Colonic mucosa (tissue), 4 donors: ENCODE data around the gene PLB1. TPM values are rescaled to one million over a fixed set of nuclear protein-coding genes. Genes with fewer than 3 reads are reported as not detected.

Source experiments
- DNase-seq: peaks from one replicate; pipeline ENCODE4 v3.0.0-alpha.2; 2020
- H3K27ac ChIP-seq: fragments of 200-600 bp; one replicate; pipeline ENCODE4 v1.8.0; 2021
- H3K27me3 ChIP-seq: fragments of 200-600 bp; one replicate; pipeline ENCODE4 v1.8.0; 2021
- H3K36me3 ChIP-seq: fragments of 200-600 bp; one replicate; pipeline ENCODE4 v1.8.0; 2021
- H3K4me1 ChIP-seq: fragments of 200-600 bp; one replicate; pipeline ENCODE4 v1.8.0; 2021; ENCODE audit warnings: mild to moderate bottlenecking
- H3K4me3 ChIP-seq: fragments of 200-600 bp; one replicate; pipeline ENCODE4 v1.8.0; 2021
- H3K9ac ChIP-seq, 2 donors: one replicate each; pipeline ENCODE4 v1.7.0; 2013; ENCODE audit warnings: control low read depth in 2 of 2, low read depth in 2 of 2, low read length in 2 of 2
- H3K9me3 ChIP-seq: fragments of 200-600 bp; one replicate; pipeline ENCODE4 v1.8.0; 2021
- intact Hi-C: fragments of 100-400 bp; cut with DNase I; formaldehyde crosslinking; loops from one replicate; pipeline ENCODE4 v1.14.1; 2022
- total RNA-seq, 2 donors: library from RNA; stranded (reverse); fragmentation: NEBNext Ultra II Directional in 1 of 2; extraction: Animal tissue kit (Norgen Biotek cat#: 25700) in 1 of 2; gene quantifications; one replicate each; pipeline ENCODE4 v1.2.1, GENCODE V29; 2021
- TF ChIP-seq, protein P1 (sequence below): fragments of 200-600 bp; IDR thresholded peaks from one replicate; pipeline ENCODE4 v1.8.0; 2022; ENCODE audit warnings: antibody characterized with exemption, mild to moderate bottlenecking
- donor health status: healthy.
- donor health status: DM: no; HTN: no; CAD: no.
- donor health status: DM: no; HTN: no; CAD: no.

The PLB1 gene
- total RNA-seq, 2 donors from 2014 or later = 1.3 to 3.0 TPM

DNA sequence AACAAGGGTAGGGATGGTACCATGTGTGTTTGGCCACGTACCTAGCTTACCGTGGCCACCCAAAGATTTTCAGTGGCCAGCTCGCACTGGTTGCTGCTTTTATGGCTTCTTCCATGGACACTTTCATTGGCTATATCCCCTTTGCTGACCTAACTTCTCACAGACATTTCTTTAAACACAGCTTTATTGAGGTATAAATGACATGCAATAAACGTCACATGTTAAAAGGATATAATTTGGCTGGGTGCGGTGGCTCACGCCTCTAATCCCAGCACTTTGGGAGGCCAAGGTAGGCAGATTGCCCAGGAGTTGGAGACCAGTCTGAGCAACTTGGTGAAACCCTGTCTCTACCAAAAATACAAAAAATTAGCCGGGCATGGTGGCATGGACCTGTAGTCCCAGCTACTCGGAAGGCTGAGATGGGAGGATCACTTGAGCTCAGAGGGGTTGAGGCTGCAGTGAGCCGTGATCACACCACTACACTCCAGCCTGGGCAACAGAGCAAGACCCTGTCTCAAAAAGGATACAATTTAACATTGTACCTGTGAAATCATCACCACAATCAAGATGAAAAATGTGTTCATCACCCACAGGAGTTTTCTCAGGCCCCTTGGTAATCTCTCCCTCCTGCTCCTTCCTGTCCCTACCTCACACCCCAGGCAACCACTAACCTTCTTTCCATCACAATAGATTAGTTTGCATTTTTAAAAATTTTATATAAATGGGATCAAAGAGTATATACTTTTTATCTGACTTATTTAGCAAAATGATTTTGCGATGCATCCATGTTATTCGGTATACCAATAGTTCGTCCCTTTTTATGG is 127.9 kb downstream of the PLB1 start:
- intact Hi-C loops = loop anchor here (5.0 kb wide), 1 partner anchor 129 kb away; the partner anchor contains the start of gene PPP1CB
- TF ChIP-seq, protein P1, sequence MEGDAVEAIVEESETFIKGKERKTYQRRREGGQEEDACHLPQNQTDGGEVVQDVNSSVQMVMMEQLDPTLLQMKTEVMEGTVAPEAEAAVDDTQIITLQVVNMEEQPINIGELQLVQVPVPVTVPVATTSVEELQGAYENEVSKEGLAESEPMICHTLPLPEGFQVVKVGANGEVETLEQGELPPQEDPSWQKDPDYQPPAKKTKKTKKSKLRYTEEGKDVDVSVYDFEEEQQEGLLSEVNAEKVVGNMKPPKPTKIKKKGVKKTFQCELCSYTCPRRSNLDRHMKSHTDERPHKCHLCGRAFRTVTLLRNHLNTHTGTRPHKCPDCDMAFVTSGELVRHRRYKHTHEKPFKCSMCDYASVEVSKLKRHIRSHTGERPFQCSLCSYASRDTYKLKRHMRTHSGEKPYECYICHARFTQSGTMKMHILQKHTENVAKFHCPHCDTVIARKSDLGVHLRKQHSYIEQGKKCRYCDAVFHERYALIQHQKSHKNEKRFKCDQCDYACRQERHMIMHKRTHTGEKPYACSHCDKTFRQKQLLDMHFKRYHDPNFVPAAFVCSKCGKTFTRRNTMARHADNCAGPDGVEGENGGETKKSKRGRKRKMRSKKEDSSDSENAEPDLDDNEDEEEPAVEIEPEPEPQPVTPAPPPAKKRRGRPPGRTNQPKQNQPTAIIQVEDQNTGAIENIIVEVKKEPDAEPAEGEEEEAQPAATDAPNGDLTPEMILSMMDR = no peak
- no peaks in the 10 kb centered on the region for H3K9me3 ChIP-seq
- peak; percentile 73 for DNase-seq
- no peak overlapping the region for H3K4me3 ChIP-seq
- no peaks in the 10 kb centered on the region for H3K27me3 ChIP-seq
- peaks cover 26% of the 10 kb centered on the region for H3K4me1 ChIP-seq
- no peaks in the 10 kb centered on the region for H3K36me3 ChIP-seq
- H3K27ac ChIP-seq = peak overlapping the region; percentile 85
- peak overlapping the region in 1 of 2 donors; percentile 74 for H3K9ac ChIP-seq

DNA sequence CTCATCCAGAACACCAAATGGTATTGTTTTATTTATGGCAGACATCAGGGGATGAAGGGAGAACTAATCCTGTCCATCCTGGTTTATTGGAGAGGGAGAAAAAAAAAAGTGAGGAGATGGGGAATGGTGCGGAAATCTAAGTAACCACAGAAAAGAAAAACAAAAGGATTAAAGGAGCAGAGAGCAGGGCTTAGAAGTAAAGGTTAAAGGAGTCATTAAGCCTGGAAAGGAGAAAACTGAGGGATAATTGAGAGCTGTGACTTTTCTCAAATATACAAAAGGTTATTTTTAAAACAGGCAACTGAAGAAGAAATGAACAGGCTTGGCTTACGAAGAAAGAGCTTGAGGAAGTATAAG is 128.6 kb downstream of the PLB1 start:
- Histone ChIP-seq H3K9ac (peak overlapping the region in 1 of 2 donors; percentile 74), H3K4me1 (peaks cover 26% of the 10 kb centered on the region)
- intact Hi-C loops = loop anchor here (5.0 kb wide), 1 partner anchor 128 kb away; the partner anchor contains the start of gene PPP1CB

DNA sequence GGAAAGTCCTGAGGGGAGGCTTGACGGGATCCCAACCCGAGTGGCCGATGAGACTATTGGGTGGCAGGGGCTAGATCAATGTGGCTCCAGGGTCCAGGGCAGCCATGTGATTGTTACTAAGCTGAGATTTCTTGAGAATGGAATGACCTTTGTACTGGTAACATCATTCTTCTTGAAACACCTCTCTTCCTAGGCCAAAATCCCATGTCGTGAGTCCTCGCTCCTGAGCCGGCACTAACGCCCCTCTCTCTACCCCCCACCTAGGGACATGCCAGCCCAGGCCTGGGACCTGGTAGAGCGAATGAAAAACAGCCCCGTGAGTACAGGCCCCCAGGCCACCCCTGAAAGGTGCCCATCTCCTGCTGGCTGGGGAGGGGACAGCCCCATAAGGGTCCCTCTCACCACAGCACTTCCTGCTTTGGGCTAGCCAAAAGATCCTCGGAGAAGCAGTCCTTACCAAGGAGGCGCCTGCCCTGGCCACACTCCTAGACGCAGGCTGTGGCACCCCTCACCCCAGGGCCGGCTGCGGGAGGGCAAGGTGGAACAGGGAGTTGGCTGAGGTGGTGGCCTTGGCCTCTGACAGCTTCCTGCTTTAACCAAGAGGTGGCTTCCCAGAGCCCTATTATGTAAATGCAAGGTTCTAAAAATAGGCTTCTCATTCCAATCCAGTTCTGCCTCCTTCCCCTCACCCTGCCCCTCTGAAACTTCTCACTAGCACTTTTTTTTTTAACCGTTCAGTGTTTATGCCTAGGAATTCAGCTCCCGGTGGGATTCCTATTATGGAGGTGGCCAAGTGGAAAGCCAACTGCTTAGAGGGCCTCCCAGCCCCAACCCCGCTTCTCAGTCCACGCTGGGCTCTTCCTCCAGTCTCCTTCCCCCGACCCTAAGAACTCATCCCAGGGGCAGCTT is 129.2 kb downstream of the PLB1 start:
- Histone ChIP-seq H3K4me3 (no peak overlapping the region), H3K4me1 (peaks cover 26% of the 10 kb centered on the region), H3K27ac (peak overlapping the region; percentile 85), H3K27me3 (no peaks in the 10 kb centered on the region), H3K36me3 (no peaks in the 10 kb centered on the region), H3K9ac (peak overlapping the region; percentile 40 to 74), H3K9me3 (no peaks in the 10 kb centered on the region)
- intact Hi-C loops = loop anchor here (5.0 kb wide), 2 partner anchors 37 to 127 kb away; partner anchors contain the start of gene PPP1CB
- TF ChIP-seq, protein P1 = no peak
- peak; percentile 87 for DNase-seq

More for the DNA sequence above, 128.6 kb downstream of the PLB1 start:
- no peak overlapping the region for H3K4me3 ChIP-seq
- no peaks in the 10 kb centered on the region for H3K27me3 ChIP-seq
- TF ChIP-seq, protein P1 = no peak
- peak overlapping the region; percentile 85 for H3K27ac ChIP-seq
- H3K36me3 ChIP-seq = no peaks in the 10 kb centered on the region
- H3K9me3 ChIP-seq = no peaks in the 10 kb centered on the region
- no peak for DNase-seq

DNA sequence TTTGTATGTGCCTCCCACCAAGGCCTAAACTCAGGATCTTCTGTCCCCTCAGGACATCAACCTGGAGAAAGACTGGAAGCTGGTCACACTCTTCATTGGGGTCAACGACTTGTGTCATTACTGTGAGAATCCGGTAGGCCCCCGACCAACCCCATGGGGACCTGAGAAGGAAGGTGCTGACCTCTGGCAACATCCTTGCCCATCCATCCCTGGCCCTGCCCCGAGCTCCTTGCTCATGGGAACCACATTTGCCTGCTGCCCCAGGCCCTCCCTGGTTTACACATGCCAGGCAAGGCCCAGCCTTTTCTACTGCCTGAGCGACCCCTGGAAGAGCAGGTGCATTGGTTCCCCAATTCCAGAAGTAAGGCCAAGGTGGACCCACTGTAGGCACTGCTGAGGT is 130.5 kb downstream of the PLB1 start:
- TF ChIP-seq, protein P1 = no peak
- intact Hi-C loops = loop anchor here (5.0 kb wide), 1 partner anchor 36 kb away; no protein-coding TSS in a partner anchor
- Histone ChIP-seq H3K27ac (no peak overlapping the region), H3K36me3 (no peaks in the 10 kb centered on the region), H3K9ac (peak overlapping the region in 1 of 2 donors; percentile 38), H3K4me1 (peaks cover 19% of the 10 kb centered on the region), H3K9me3 (no peaks in the 10 kb centered on the region), H3K4me3 (no peak overlapping the region), H3K27me3 (no peaks in the 10 kb centered on the region)
- no peak for DNase-seq

DNA sequence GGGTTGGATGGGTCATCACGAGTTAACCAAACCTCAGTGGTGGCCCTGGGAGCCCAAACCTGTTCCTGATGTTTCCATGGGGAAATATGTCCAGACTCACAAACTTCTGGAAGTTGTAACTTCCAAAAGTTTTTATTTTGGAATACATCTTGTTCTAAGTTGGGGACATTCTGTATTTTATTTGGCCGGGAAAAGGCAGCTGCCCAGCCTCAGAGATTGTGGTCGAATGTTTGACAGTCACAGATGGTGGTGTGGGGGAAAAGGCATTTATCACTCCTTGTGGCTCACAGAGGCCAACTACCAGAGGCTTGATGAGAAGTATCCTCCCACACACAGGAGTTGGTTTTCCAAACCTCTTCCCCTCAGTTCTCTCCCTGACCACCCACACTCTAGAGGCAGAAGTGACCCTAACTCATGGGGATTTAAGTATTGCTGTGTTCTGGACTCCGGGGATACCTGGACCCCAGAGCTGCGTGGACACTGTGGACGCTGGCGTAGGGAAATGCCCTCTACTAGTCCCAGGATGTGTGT is 131.1 kb downstream of the PLB1 start:
- intact Hi-C loops = loop anchor here (5.0 kb wide), 1 partner anchor 35 kb away; no protein-coding TSS in a partner anchor
- TF ChIP-seq, protein P1 = no peak
- peak overlapping the region in 1 of 2 donors; percentile 38 for H3K9ac ChIP-seq
- H3K27ac ChIP-seq = no peak overlapping the region
- H3K4me3 ChIP-seq = no peak overlapping the region
- H3K36me3 ChIP-seq = no peaks in the 10 kb centered on the region
- no peaks in the 10 kb centered on the region for H3K27me3 ChIP-seq
- DNase-seq = no peak
- no peaks in the 10 kb centered on the region for H3K9me3 ChIP-seq
- peaks cover 15% of the 10 kb centered on the region for H3K4me1 ChIP-seq
